Mesenteric fat pad (tissue), 1 donor: ENCODE results near the gene OPCML. TPM values are rescaled to one million over a fixed set of nuclear protein-coding genes. Genes with fewer than 3 reads are reported as not detected.

Source experiments
- DNase-seq: peaks from one replicate; pipeline ENCODE4 v3.0.0-alpha.2; 2020; ENCODE audit warnings: low spot score
- total RNA-seq: library from RNA; stranded (reverse); fragmentation: NEBNext Ultra II Directional; extraction: Animal tissue kit (Norgen Biotek cat#: 25700); gene quantifications from one replicate; pipeline ENCODE4 v1.2.1, GENCODE V29; 2021
- donor health status: DM: yes; HTN: yes; CAD: no.

Gene OPCML
- total RNA-seq, 1 donor from 2014 or later, result 0.39 TPM

DNA sequence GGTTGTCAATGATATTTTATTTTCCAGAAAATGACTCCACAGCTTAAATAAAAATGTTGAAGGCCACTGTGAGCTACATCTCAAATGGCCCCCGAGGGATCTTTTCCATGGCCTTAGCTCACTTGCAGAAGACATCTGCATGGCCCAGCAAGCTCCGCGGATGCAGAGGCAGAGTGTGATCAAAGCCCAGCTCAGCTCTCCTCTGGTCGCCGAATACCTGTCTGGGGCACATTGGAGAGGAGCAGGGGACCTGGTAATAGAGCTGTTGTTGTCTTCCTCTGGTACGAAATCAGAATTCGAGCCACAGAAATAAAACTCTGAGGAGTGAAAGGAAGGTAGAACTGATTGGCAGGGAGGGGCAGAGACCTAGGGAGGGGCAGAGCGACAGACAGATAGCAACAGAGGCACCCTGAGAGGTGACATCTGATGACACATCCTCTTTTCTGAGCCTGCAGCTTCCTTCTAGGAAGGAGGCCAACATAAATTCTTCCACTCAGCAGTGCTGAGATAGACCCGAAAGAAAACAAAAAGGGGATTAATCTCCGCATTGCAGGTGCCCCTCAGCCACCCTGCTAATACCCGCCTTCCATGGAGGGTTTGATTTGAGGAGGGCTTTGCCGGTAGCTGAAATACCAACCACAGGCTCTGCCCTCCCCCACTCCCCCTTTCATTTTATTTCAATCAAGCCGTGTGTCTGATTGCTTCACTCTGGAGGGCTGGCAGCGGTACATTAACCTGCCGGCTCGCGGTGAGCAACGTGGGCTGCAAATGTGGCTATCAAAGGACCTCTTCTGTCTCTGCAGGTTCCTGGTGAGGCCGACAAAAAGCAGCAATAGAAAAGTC is 759.4 kb downstream of the OPCML start:
- DNase-seq, result no peak

- no peak for DNase-seq
Measured at GRCh38 chr11:132771746-132772145, 760.6 kb downstream of the OPCML start.

DNA sequence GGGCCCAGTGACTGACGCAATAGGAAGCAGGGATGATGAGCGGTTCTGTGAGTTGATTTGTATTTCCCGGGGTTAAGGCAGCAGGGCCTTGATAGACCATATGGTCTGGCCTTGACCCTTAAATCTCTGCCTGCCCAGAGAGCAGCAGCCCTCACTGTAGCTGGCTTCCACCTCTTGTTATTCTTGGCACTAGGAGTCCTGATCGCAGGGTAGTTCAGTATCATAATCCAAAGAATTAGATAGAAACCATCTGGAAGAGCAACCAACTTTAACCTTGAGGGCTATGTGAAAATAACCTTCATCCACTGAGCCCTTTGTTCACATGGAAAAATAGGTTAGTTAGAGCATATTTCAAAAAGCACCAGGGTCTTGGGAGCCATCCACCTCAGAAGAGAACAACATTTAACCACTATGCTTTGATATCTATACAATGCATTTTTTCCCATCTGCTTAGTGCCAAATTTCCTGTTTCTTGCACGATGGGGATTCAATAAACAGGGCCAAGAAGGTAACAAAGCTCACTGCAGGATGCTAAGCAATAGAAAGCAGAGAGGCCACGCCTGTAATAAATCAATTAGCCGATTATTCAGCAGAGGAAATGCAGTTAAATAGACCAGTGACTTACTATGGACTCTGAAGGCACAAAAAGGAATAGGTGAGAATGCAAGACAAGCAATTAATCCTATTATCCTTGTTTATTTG is 761.3 kb downstream of the OPCML start:
- no peak for DNase-seq

- DNase-seq, result no peak
Measured at GRCh38 chr11:132763503-132763902, 768.8 kb downstream of the OPCML start.

- DNase-seq, result no peak
Measured at GRCh38 chr11:132755934-132756333, 776.4 kb downstream of the OPCML start.

DNA sequence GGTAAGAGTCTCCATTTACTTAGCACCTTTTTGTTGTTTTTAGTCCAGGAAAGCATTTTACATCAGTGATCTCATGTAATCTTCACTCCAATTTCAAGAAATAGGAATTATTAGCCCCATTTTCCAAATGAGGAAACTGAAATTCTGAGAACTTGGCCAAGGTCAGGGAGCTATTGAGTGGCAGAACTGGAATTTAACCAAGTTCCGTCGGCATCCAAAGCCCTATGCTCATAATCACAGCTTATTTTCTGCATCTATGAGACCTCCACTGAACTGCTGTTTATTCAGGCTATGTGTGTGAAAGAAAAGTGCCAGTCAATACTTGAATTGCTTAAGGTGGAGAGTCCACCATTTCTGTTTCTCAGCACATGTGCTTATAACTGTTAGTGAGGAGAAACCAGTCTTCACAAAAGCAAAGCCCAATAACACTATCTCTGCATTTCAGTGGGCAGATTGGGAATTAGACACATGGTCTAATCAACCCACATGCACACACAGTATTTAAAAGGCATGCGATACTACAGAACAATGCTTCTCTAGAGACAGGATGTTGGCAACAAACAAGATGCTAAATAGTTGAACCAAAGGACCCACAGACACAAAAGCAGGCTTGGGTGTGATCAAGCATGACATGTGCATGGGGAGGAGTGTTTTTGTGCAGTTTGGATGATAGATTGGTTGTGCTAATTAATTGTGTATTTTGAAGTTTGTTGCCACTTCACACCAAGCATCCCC is 780.6 kb downstream of the OPCML start:
- no peak for DNase-seq

- DNase-seq, result no peak
Measured at GRCh38 chr11:132746305-132746704, 786.0 kb downstream of the OPCML start.

GRCh38 chr11:132745306-132745705 is 787.0 kb downstream of the OPCML start:
- no peak for DNase-seq

- DNase-seq, result no peak
Measured at GRCh38 chr11:132744771-132745170, 787.5 kb downstream of the OPCML start.

DNA sequence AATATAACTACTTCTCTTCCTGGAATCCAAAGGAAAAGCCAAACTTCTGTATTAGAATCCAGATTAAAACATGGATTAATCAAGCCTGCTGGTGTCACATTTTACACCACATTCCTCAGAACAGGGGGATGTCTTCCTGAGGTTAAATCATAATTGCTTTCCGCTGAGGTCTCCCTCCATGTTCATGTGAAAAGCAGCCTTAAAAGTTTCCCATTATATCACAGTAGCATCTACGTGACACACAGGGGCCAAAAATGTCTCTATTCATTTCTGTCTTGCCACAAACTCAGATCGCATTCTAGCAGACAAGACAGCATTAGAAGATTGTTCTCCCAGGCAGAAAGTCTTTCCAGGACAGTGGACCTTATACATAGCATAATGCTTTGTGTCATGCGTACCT is 788.7 kb downstream of the OPCML start:
- no peak for DNase-seq

DNA sequence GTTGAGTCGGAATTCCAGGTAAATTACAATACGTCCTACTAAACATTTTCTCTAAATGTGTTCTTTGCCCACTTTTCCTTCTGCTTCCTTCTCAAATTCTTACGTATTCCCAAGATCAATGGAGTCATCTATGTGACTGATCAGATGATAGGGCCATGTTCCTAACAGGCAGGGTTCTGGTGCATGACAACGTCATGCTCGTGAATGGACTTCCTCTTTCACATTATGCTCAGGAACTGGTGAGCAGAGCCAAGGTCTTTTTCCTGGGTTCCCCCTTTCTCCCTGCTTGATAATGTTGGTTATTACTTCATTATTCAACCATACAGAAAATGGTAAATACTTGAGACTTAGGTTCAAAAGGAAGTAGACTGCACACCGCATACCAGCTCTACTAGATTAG is 789.4 kb downstream of the OPCML start:
- no peak for DNase-seq

GRCh38 chr11:132734217-132734616 is 798.1 kb downstream of the OPCML start:
- DNase-seq, result no peak

- DNase-seq, result no peak
Measured at GRCh38 chr11:132728026-132728425, 804.3 kb downstream of the OPCML start.

DNA sequence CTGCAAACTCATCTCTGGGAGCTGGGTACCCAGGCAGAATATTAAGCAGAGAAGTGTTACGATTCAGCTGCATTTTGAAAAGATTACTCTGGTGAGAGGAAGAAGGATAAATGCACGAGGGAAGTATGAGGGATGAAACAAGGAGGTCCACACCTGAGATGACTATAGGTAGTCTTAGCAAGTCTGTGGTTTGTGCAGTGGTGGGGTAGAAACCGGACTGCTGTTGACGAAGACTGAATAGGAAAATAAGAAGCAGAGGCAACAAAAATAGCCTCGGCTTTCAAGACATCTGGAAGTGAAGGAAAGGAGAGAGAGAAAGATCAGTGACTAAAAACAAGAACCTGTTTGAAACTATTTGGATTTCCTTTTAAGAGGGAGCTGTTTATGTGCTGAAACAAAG is 810.8 kb downstream of the OPCML start:
- DNase-seq, result no peak

- no peak for DNase-seq
Measured at GRCh38 chr11:132719684-132720083, 812.6 kb downstream of the OPCML start.

- DNase-seq, result no peak
Measured at GRCh38 chr11:132718711-132719671, 813.3 kb downstream of the OPCML start.

GRCh38 chr11:132717824-132718223 is 814.5 kb downstream of the OPCML start:
- DNase-seq, result no peak

- DNase-seq, result no peak
Measured at GRCh38 chr11:132716037-132716436, 816.3 kb downstream of the OPCML start.

DNA sequence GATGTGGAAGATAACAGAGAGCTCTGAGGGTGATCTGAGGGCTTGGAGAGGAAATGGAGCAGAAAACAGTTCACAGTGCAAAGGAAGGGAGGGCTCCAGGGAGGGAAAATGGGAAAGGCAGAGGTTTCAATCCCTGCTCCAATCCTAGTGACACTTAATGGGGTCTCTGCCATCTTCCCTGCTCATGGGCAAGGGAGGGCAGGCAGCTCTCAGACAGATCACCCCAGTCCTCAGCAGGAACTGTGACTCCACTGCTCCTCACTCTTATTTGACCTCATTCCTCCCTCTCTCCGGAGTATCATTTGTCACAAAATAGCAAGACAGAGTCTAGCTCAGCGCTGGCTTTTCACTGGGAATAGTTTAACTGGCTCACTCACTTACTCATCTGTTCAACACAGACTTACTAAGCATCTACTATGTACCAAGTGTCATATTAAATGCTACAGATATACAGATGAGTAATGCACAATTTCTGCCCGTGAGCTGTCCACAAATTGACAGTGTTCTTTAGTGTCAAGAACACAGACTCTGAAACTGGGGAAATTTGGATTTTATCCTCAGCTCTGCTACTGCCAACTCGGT is 817.4 kb downstream of the OPCML start:
- DNase-seq, result no peak

DNA sequence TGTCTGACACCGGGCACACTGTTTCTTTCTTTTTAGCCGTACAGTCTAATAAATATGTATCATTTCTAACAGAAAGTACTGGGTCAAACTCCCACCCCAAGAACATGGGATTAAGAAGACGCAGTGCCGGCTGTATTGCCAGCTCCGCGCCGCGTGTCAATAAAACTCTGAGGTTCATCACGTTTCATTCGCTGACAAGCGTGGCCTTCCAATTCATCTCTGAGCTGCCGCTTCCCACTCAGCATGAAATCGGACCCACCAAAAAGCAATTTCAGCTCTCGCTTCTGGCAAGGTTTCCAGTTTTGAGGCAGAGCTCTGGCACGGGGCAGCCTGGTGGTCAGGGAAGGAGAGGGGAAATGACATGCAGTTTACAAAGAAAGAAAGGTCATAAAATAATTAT is 819.8 kb downstream of the OPCML start:
- no peak for DNase-seq
